GM12878 (cell line): ENCODE results near the gene POU6F2. TPM values are rescaled to one million over a fixed set of nuclear protein-coding genes. Genes with fewer than 3 reads are reported as not detected.

Source experiments
- ATAC-seq: fragments of 200-7000 bp; cut with Tn5 transposase; 3 replicates; pipeline ENCODE4 v1.9.1; 2020; ENCODE audit warnings: mild to moderate bottlenecking, moderate library complexity
- BruUV-seq: library from RNA; stranded (reverse); fragments of 400-500 nt; replicated peaks from 2 replicates; lab custom pipeline; 2021; lab: Mats Ljungman, UMichigan
- CTCF ChIA-PET: fragments of 300-600 bp; sonication (Branson Sonifier 250); formaldehyde crosslinking; extraction: SDS; loops from one replicate; lab custom pipeline; 2021; ENCODE audit warnings: inconsistent platforms; lab: Yijun Ruan, JAX
- POLR2A ChIA-PET: fragments of 350-600 bp; formaldehyde crosslinking; extraction: SDS; loops from one replicate; lab custom pipeline; 2021; ENCODE audit warnings: inconsistent platforms; lab: Charles Lee
- RAD21 ChIA-PET: fragments of 300-600 bp; sonication (Branson Sonifier 250); formaldehyde crosslinking; loops from one replicate; lab custom pipeline; 2023; ENCODE audit warnings: antibody characterized with exemption; ENCODE audit not compliant: unreplicated experiment; lab: Charles Lee
- SMC1A ChIA-PET: fragments of 300-600 bp; sonication (Branson Sonifier 250); formaldehyde crosslinking; loops from one replicate; lab custom pipeline; 2023; ENCODE audit not compliant: unreplicated experiment, uncharacterized antibody; lab: Charles Lee
- DNase-seq: peaks from one replicate; pipeline ENCODE4 v3.0.0-alpha.2; 2011; ENCODE audit warnings: low read depth, low spot score
- FAIRE-seq: peaks from 3 replicates; lab custom pipeline; 2011; peaks lifted over from hg19 to GRCh38; lab: Jason Lieb, UNC
- H2AFZ ChIP-seq: 2 replicates; pipeline ENCODE4 v1.6.0; 2011; ENCODE audit warnings: low read depth, low read length, control low read depth; ENCODE audit not compliant: control insufficient read depth
- H3K27ac ChIP-seq: 2 replicates; pipeline ENCODE4 v1.5.1; 2011; ENCODE audit warnings: control low read depth; ENCODE audit not compliant: control insufficient read depth, insufficient read depth
- H3K27me3 ChIP-seq, 2 experiments: replicated peaks in 1 of 2; 2 replicates each; pipeline versions ENCODE4 v1.6.0 to v1.6.1; 2011; ENCODE audit warnings: low read length in 1 of 2; ENCODE audit not compliant: control insufficient read depth in 2 of 2, insufficient read depth in 2 of 2
- H3K36me3 ChIP-seq, 2 experiments: 2 replicates each; pipeline ENCODE4 v1.5.1; 2011; ENCODE audit warnings: low read length in 1 of 2; ENCODE audit not compliant: control insufficient read depth in 2 of 2, insufficient read depth in 2 of 2
- H3K4me1 ChIP-seq: 2 replicates; pipeline ENCODE4 v1.6.1; 2011; ENCODE audit warnings: mild to moderate bottlenecking, low read length, moderate library complexity, mixed read lengths; ENCODE audit not compliant: control insufficient read depth, insufficient read depth
- H3K4me2 ChIP-seq: 2 replicates; pipeline ENCODE4 v1.6.0; 2011; ENCODE audit warnings: control low read depth; ENCODE audit not compliant: control insufficient read depth, insufficient read depth
- H3K4me3 ChIP-seq: fragments of 200-600 bp; sonication (generic); 2 replicates; pipeline ENCODE4 v1.5.1; 2016
- H3K79me2 ChIP-seq: 2 replicates; pipeline ENCODE4 v1.6.0; 2011; ENCODE audit warnings: low read length; ENCODE audit not compliant: control insufficient read depth, insufficient read depth
- H3K9ac ChIP-seq: 2 replicates; pipeline ENCODE4 v1.8.0; 2011; ENCODE audit warnings: low read length, control low read depth, mixed read lengths; ENCODE audit not compliant: control insufficient read depth, insufficient read depth
- H3K9me3 ChIP-seq: replicated peaks from 3 replicates; pipeline ENCODE4 v1.5.1; 2011; ENCODE audit warnings: mild to moderate bottlenecking, low read length; ENCODE audit not compliant: control insufficient read depth, insufficient read depth
- H4K20me1 ChIP-seq: 2 replicates; pipeline ENCODE4 v1.6.0; 2011; ENCODE audit not compliant: control insufficient read depth, insufficient read depth
- CBFB ChIP-seq: IDR thresholded peaks from 2 replicates; pipeline ENCODE4 v1.6.1; 2016; ENCODE audit warnings: antibody characterized with exemption, low read depth
- CBX3 ChIP-seq: fragments of 200-600 bp; sonication (generic); IDR thresholded peaks from 2 replicates; pipeline ENCODE4 v1.6.1; 2016; ENCODE audit warnings: low read depth, borderline replicate concordance
- E2F4 ChIP-seq: IDR thresholded peaks from 2 replicates; pipeline ENCODE4 v1.6.1; 2012; ENCODE audit warnings: low read depth, low read length, improper control_type of control experiment
- E4F1 ChIP-seq: fragments of 450-650 bp; IDR thresholded peaks from 2 replicates; pipeline ENCODE4 v1.6.1; 2018; ENCODE audit warnings: borderline replicate concordance, mild to moderate bottlenecking; ENCODE audit not compliant: partially characterized antibody
- FOS ChIP-seq: IDR thresholded peaks from 3 replicates; pipeline ENCODE4 v1.6.1; 2011; ENCODE audit warnings: borderline replicate concordance; ENCODE audit not compliant: insufficient read length; ENCODE audit errors: extremely low read depth
- HDGF ChIP-seq: fragments of 450-650 bp; IDR thresholded peaks from 2 replicates; pipeline ENCODE4 v1.6.1; 2016; ENCODE audit warnings: antibody characterized with exemption
- NFYB ChIP-seq: IDR thresholded peaks from 2 replicates; pipeline ENCODE4 v1.6.1; 2011; ENCODE audit warnings: low read depth, mild to moderate bottlenecking, low read length, improper control_type of control experiment, moderate library complexity; ENCODE audit not compliant: insufficient read depth
- POLR2AphosphoS2 ChIP-seq: IDR thresholded peaks from 2 replicates; pipeline ENCODE4 v1.6.1; 2011; ENCODE audit warnings: low read depth, mild to moderate bottlenecking, low read length, improper control_type of control experiment, moderate library complexity
- RFX5 ChIP-seq: IDR thresholded peaks from 2 replicates; pipeline ENCODE4 v1.6.1; 2011; ENCODE audit warnings: low read depth, low read length, improper control_type of control experiment
- SMARCA5 ChIP-seq: fragments of 450-650 bp; IDR thresholded peaks from 2 replicates; pipeline ENCODE4 v1.6.1; 2017; ENCODE audit warnings: mild to moderate bottlenecking
- TARDBP ChIP-seq: IDR thresholded peaks from 2 replicates; pipeline ENCODE4 v1.6.1; 2016; ENCODE audit warnings: borderline replicate concordance
- TCF3 ChIP-seq: IDR thresholded peaks from 2 replicates; pipeline ENCODE4 v1.6.1; 2012; ENCODE audit warnings: low read depth, mild to moderate bottlenecking, low read length, borderline replicate concordance; ENCODE audit not compliant: insufficient read depth
- USF1 ChIP-seq: IDR thresholded peaks from 2 replicates; pipeline ENCODE4 v1.6.1; 2011; ENCODE audit warnings: borderline replicate concordance, low read depth, mild to moderate bottlenecking, moderate library complexity, mixed read lengths, low read length; ENCODE audit not compliant: insufficient read depth; ENCODE audit errors: extremely low read length
- WGBS: methylation state at CpG from one replicate; pipeline ENCODE4 v1.1.6; 2016; ENCODE audit warnings: low lambda C conversion rate; ENCODE audit not compliant: insufficient replicate concordance, insufficient coverage; ENCODE audit errors: missing lambda C conversion rate; 5-methylcytosine and 5-hydroxymethylcytosine counted together
- in situ Hi-C: fragments of 300-500 bp; cut with MboI; formaldehyde crosslinking; loops from 9 replicates; pipeline ENCODE4 v1.14.3; 2018; ENCODE audit warnings: mixed read lengths
- intact Hi-C: fragments of 100-400 bp; cut with micrococcal nuclease; formaldehyde crosslinking; loops from one replicate; pipeline ENCODE4 v1.14.2; 2022; ENCODE audit not compliant: unreplicated experiment
- polyA plus RNA-seq, 11 experiments: library from polyadenylated mRNA; depleted of rRNA in 4 of 11; unstranded in 6 of 11; stranded (reverse) in 5 of 11; fragments of >200 nt; fragmentation: Nextera tagmentation in 4 of 11; fragmentation: Illumina TruSeq in 1 of 11; extraction: Ambion mirVana in 4 of 11; extraction: Trizol in 1 of 11; gene quantifications; 1 replicate in 1 of 11; 2 replicates in 10 of 11; pipeline versions ENCODE4 v1.2.1 to v1.2.3, GENCODE V29; 2011 to 2016; ENCODE audit warnings: inconsistent platforms in 2 of 11, missing spikeins in 2 of 11, low read depth in 1 of 11
- total RNA-seq, 4 experiments: library from RNA; depleted of rRNA in 3 of 4; stranded (reverse); fragments of >200 nt in 3 of 4; fragmentation: Illumina TruSeq in 1 of 4; extraction: Trizol in 1 of 4; gene quantifications; 2 replicates each; pipeline versions ENCODE4 v1.2.1 to v1.2.3, GENCODE V29; 2013 to 2021
- TF ChIP-seq, protein P1 (sequence below): fragments of 450-650 bp; IDR thresholded peaks from 2 replicates; pipeline ENCODE4 v1.6.1; 2017; ENCODE audit warnings: mild to moderate bottlenecking
- TF ChIP-seq, protein P2 (sequence below): fragments of 450-650 bp; IDR thresholded peaks from 2 replicates; pipeline ENCODE4 v1.6.1; 2016; ENCODE audit warnings: mild to moderate bottlenecking

Gene POU6F2
- total and polyA plus RNA-seq, 10 of the 15 experiments (the other 5 are each of a cell fraction or from before 2014, with no cell fraction given): 0.10 TPM; not detected in 9

GRCh38 chr7:39493934-39494333 lies 516.2 kb downstream of the POU6F2 start:
- no peaks in the 10 kb centered on the region for H3K9me3 ChIP-seq
- no peak overlapping the region for H2AFZ ChIP-seq
- BruUV-seq: no TSS peak
- WGBS: 0% methylated on average over 1 of the region's 1 CpG
- intact Hi-C loops: no loop called here
- SMC1A ChIA-PET: interaction anchor here (0.9 to 1.1 kb wide), 2 partner anchors 61 to 561 kb away, joined by 3 read pairs; no protein-coding TSS in a partner anchor
- no peak overlapping the region for H3K4me2 ChIP-seq
- peaks cover 0 to 5% of the 10 kb centered on the region in 2 experiments; a peak in 2 of 4 replicates for H3K27me3 ChIP-seq
- CTCF ChIA-PET: interaction anchor here (0.9 to 1.2 kb wide), 2 partner anchors 40 to 43 kb away, joined by 4 read pairs; no protein-coding TSS in a partner anchor
- no peaks in the 10 kb centered on the region for H3K4me1 ChIP-seq
- no peak overlapping the region for H3K9ac ChIP-seq
- ATAC-seq: no peak
- no peaks in the 10 kb centered on the region for H4K20me1 ChIP-seq
- H3K27ac ChIP-seq: no peak overlapping the region
- RAD21 ChIA-PET: no interaction called here
- in situ Hi-C loops: no loop called here
- TF ChIP-seq, protein P1, sequence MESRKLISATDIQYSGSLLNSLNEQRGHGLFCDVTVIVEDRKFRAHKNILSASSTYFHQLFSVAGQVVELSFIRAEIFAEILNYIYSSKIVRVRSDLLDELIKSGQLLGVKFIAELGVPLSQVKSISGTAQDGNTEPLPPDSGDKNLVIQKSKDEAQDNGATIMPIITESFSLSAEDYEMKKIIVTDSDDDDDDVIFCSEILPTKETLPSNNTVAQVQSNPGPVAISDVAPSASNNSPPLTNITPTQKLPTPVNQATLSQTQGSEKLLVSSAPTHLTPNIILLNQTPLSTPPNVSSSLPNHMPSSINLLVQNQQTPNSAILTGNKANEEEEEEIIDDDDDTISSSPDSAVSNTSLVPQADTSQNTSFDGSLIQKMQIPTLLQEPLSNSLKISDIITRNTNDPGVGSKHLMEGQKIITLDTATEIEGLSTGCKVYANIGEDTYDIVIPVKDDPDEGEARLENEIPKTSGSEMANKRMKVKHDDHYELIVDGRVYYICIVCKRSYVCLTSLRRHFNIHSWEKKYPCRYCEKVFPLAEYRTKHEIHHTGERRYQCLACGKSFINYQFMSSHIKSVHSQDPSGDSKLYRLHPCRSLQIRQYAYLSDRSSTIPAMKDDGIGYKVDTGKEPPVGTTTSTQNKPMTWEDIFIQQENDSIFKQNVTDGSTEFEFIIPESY: no peak
- TF ChIP-seq FOS (no peak), NFYB (no peak), HDGF (no peak), TARDBP (no peak), SMARCA5 (no peak), USF1 (no peak), RFX5 (no peak), TCF3 (no peak), CBX3 (no peak), E4F1 (no peak), CBFB (no peak), E2F4 (no peak), POLR2AphosphoS2 (no peak)
- TF ChIP-seq, protein P2, sequence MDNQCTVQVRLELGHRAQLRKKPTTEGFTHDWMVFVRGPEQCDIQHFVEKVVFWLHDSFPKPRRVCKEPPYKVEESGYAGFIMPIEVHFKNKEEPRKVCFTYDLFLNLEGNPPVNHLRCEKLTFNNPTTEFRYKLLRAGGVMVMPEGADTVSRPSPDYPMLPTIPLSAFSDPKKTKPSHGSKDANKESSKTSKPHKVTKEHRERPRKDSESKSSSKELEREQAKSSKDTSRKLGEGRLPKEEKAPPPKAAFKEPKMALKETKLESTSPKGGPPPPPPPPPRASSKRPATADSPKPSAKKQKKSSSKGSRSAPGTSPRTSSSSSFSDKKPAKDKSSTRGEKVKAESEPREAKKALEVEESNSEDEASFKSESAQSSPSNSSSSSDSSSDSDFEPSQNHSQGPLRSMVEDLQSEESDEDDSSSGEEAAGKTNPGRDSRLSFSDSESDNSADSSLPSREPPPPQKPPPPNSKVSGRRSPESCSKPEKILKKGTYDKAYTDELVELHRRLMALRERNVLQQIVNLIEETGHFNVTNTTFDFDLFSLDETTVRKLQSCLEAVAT: no peak
- no peak overlapping the region for H3K4me3 ChIP-seq
- no peaks in the 10 kb centered on the region for H3K36me3 ChIP-seq
- POLR2A ChIA-PET: no interaction called here
- DNase-seq: no peak
- no peak for FAIRE-seq
- H3K79me2 ChIP-seq: no peaks in the 10 kb centered on the region
